GM10248 (cell line): ENCODE data around the gene MSANTD7.

Experiments
- CTCF ChIA-PET: fragments of 300-600 bp; sonication (Branson Sonifier 250); formaldehyde crosslinking; extraction: SDS; loops from one replicate; lab custom pipeline; 2021; ENCODE audit warnings: antibody characterized with exemption; lab: Yijun Ruan, JAX
- POLR2A ChIA-PET: fragments of 350-650 bp; sonication (Branson Sonifier 250); formaldehyde crosslinking; extraction: SDS; loops from one replicate; lab custom pipeline; 2020; ENCODE audit warnings: antibody characterized with exemption; lab: Yijun Ruan, JAX
- DNase-seq: peaks from one replicate; pipeline ENCODE4 v3.0.0; 2012; ENCODE audit errors: extremely low spot score
- CTCF ChIP-seq: IDR thresholded peaks from 2 replicates; pipeline ENCODE4 v1.5.1; 2012; ENCODE audit warnings: mild to moderate bottlenecking, low read depth; ENCODE audit errors: extremely low read depth, missing control alignments, control extremely low read depth

MSANTD7 gene

GRCh38 chr10:14843327-14843988 lies 5.4 kb downstream of the MSANTD7 start:
- TF ChIP-seq CTCF: no peak
- DNase-seq: no peak
- POLR2A ChIA-PET: no interaction called here
- CTCF ChIA-PET: interaction anchor here (1.0 to 1.6 kb wide), 4 partner anchors 8 to 60 kb away, joined by 3 to 6 read pairs (median 4); no protein-coding TSS in a partner anchor

- no peak for DNase-seq
- no peak for TF ChIP-seq CTCF
- ChIA-PET POLR2A (no interaction called here), CTCF (interaction anchor here (1.0 to 1.2 kb wide), 3 partner anchors 8 to 33 kb away, joined by 3 to 4 read pairs (median 3); partner anchors contain the start of gene SUV39H2)
Measured at GRCh38 chr10:14844948-14845347, 6.8 kb downstream of the MSANTD7 start.

GRCh38 chr10:14852236-14852635 lies 14.1 kb downstream of the MSANTD7 start:
- CTCF ChIA-PET: interaction anchor here (1.2 to 1.5 kb wide), 4 partner anchors 9 to 318 kb away, joined by 3 to 4 read pairs (median 3); no protein-coding TSS in a partner anchor
- TF ChIP-seq CTCF: no peak
- DNase-seq: no peak
- POLR2A ChIA-PET: no interaction called here

GRCh38 chr10:14855453-14855852 lies 17.3 kb downstream of the MSANTD7 start:
- no peak for TF ChIP-seq CTCF
- POLR2A ChIA-PET: no interaction called here
- CTCF ChIA-PET: no interaction called here
- no peak for DNase-seq

GRCh38 chr10:14858338-14858960 lies 20.3 kb downstream of the MSANTD7 start:
- POLR2A ChIA-PET: no interaction called here
- TF ChIP-seq CTCF: no peak
- DNase-seq: no peak
- CTCF ChIA-PET: interaction anchor here (0.7 to 1.9 kb wide), 4 partner anchors 12 to 44 kb away, joined by 3 to 11 read pairs (median 3); no protein-coding TSS in a partner anchor

- ChIA-PET CTCF (interaction anchor here (0.6 to 1.9 kb wide), 6 partner anchors 11 to 360 kb away, joined by 3 to 11 read pairs (median 4); partner anchors contain the start of gene SUV39H2), POLR2A (no interaction called here)
- no peak for DNase-seq
- TF ChIP-seq CTCF: no peak
Measured at GRCh38 chr10:14859043-14859442, 20.9 kb downstream of the MSANTD7 start.
